UCSD-AML1 (cell line): ENCODE measurements around the gene IFNA4.
"Not testable (repeated sequence)": the region's sequence is repeated elsewhere in the genome, so short reads cannot be mapped to it uniquely, and the experiment has no call there.

Experiments used
- DNase-seq: peaks from one replicate; lab custom pipeline; 2025; ENCODE audit not compliant: unreplicated experiment; lab: John Stamatoyannopoulos, UW

The IFNA4 gene

DNA sequence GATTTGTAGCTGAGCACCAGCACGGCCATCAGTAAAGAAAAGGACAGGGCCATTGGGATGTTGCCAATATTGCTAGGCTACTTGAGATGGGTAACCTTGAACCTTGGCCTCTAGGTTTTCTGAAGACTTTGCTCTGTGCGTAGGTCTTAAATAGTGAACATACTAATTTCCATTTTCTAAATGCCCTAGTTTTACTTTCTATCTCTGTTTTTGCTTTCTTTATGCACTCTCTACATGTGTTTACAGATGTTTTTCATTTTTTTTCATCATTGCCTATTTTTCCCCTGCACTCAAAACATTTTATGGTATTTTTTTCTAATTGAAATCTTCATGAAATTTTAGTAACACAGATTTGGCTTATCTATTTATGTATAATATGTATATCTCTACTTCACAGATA lies 20.8 kb downstream of the IFNA4 start, which contains the start of gene IFNA21:
Gene IFNA21, minus strand, starts transcription at position 101 of the 400 bp plus-strand sequence. Its CDS starts 48 bp downstream, at position 53.
- not testable (repeated sequence) for DNase-seq

DNA sequence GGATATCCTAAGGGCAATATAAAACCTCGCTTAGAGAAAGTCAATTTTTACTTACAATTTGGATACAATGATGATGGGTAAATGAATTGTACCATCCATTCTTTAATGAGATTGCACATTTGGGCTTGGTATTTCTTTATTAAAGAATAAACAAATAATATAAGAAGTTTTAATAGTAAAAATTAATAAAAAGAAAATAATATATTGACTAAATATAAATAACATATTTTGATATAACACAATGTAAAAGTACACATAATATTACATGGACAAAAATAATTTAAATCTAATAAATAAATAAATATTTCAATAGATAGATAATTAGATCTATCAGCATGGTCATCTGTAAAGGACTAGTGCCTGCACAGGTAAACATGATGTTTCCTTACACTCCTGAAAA lies 21.9 kb downstream of the IFNA4 start:
- DNase-seq: no peak

GRCh38 chr9:21160178-21160577 lies 27.2 kb downstream of the IFNA4 start:
- peak; percentile 40 for DNase-seq

DNA sequence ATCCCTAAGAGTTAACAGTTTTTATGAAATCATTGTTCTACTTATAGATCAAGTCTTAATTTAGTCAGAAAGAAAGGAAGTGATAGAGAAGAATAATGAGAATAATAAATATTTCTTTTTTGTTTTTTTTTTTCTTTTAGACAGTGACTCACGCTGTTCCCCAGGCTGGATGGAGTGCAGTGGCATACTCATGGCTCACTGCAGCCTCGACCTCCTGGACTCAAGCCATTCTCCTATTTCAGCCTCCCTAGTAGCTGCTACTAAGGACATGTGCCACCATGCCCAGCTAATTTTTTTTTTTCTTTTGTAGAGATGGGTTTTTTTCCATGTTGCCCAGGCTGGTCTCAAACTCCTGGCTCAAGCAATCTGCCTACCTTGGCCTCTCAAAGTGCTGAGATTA lies 31.9 kb downstream of the IFNA4 start:
- no peak for DNase-seq

DNA sequence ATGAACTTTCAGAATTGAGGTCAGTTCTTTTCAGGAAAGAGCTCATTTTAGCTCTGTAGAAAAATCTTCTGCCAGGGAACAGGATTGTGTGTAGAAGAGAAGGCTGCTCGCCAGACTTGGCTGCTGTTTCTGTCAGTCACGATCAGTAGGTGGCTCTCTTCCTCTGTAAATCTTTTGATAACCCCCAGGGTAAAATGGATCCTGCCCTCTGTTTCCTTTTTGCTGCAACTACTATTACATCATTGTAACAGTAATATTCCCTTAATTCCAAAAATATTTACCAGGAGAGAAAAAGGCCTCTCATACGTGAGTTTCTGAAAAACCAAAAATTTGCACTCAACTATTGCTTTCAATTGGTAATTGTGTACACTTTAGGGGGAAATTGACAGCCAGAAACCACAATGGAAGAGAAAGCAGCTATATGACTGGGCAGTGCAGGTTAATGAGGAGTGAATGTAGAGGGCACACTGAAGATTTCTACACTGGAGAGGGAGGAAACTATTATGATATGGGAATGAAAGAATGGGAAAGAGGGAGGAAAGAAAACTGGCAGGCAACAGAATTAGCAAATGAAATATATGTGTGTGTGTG lies 33.3 kb downstream of the IFNA4 start:
- peak; percentile 30 for DNase-seq

DNA sequence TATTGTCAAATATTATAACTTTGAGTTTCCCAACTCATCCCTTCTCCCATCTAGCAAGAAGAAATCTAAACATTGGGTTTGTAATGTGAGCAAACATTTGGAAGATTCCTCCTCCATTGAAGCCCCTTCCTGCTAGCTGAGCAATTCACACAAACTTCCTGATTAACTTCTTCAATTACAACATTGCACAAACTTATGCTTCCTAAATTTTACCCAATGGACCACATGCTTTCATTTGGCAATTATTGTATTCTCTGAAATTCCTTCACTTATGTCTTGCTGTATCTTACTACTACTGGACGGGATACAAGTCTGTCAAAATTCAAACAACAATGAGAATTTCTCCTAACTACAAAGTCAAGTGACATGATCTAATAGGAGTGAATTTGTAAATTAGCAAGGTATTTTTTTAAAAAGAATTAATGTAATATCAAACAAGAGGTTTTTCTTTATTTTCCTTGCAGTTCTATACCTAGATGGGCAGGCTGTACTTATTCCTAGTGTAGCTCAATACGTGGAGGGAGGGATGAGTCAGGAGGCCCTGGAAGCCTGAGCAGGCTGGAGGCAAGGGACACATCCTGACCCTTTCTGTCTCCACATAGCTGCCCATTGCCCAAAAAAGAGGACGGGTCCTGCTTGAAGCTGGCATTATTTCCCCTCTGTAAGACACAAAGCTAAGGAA lies 33.9 kb downstream of the IFNA4 start:
- DNase-seq: no peak

GRCh38 chr9:21144603-21145002 lies 42.8 kb downstream of the IFNA4 start:
- no peak for DNase-seq

- no peak for DNase-seq
Observed at GRCh38 chr9:21141427-21141882, 45.9 kb downstream of the IFNA4 start, which contains the start of gene IFNW1. IFNW1 (minus strand) TSS chr9:21141832; CDS start chr9:21141570, 262 bp downstream.

DNA sequence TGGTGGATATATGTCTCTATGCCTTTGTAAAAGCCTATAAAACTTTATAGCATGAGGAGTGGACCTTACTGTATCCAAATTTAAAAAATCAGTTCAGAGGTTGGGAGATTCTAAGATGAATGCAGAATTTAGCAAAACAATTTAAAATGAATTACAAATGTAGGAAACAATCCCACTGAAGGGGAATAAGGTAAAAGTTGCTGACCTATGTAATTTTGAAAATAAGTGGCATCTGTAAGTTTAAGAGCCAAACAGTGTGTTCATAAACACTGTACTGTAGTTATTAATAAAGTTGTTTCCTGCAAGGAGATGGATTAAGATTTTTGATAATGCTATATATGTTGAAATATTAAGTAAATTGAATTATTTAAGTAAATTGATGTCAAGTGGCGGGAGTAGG lies 50.4 kb downstream of the IFNA4 start:
- DNase-seq: no peak
